Measurements from ENCODE around the gene TIGAR.

TIGAR gene, protein sequence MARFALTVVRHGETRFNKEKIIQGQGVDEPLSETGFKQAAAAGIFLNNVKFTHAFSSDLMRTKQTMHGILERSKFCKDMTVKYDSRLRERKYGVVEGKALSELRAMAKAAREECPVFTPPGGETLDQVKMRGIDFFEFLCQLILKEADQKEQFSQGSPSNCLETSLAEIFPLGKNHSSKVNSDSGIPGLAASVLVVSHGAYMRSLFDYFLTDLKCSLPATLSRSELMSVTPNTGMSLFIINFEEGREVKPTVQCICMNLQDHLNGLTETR

DNA sequence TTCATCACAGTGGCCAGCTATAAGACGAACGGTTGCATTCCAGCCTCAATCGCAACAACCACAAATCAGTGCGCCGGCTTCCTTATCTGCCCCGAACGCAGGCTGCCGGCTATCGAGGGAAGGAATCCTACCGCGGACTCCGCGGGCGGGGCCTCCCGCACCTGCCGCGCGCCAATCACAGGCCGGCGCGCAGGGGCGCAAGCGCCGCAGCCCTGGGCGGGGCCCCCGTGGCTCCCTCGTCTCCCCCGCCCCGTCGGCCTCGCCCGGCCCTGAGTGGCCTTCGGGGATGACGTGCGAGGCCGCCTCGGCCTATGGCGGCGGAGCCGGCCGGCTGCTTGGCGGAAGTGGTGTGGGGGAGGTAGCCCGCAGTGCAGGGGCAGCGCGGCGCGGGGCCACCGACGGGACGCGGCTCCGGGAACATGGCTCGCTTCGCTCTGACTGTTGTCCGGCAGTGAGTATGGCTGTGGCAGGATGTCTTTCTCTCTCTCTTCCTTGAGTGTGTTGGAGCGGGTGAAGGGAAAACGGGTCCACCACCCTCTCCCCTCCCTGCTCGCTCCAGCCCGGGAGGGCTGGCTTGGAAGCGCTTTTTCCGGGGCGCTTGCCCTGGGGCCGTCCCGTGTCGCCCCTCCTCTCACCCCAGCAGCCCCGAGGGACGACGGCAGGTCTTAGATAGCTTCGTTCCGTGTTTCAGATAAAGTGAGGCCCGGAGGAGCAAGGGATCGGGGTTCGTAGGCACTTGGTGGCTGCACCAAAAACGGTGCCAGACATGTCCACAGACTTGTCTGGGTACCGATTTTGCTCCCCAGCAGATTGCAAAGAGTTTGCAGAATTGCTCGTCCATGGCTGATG is at the start of gene TIGAR:
Gene TIGAR, plus strand, starts transcription at position 361 of the 849 bp plus-strand sequence. Its CDS starts 59 bp downstream, at position 420.
- peak; percentile 48 to 96 (median 90) for DNase-seq

- DNase-seq, result peak in 42 of 58 donors; percentile 39 to 85 (median 62)
These were observed 49.1 kb upstream of the TIGAR start for GRCh38 chr12:4271717-4272423.

GRCh38 chr12:4272424-4273272 is 48.4 kb upstream of the TIGAR start:
- peak in 15 of 58 donors; percentile 40 to 81 (median 54) for DNase-seq

DNA sequence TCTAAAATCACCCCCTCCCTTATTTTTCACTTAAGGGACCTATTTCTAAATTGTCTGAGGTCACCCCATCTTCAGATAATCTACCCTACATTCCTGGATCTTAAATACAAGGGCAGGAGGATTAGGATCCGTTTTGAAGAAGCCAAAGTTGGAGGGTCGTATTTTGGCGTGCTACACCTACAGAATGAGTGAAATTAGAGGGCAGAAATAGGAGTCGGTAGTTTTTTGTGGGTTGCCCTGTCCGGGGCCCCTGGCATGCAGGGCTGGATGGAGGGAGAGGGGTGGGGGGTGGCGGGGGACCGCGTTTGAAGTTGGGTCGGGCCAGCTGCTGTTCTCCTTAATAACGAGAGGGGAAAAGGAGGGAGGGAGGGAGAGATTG is 47.8 kb upstream of the TIGAR start:
- DNase-seq, result no peak

- peak in 54 of 58 donors; percentile 31 to 92 (median 78) for DNase-seq
These were observed 47.2 kb upstream of the TIGAR start, which contains the start of gene CCND2 for GRCh38 chr12:4273652-4274395. CCND2 (plus strand) TSS chr12:4273762; CDS start chr12:4274041, 279 bp downstream.

DNA sequence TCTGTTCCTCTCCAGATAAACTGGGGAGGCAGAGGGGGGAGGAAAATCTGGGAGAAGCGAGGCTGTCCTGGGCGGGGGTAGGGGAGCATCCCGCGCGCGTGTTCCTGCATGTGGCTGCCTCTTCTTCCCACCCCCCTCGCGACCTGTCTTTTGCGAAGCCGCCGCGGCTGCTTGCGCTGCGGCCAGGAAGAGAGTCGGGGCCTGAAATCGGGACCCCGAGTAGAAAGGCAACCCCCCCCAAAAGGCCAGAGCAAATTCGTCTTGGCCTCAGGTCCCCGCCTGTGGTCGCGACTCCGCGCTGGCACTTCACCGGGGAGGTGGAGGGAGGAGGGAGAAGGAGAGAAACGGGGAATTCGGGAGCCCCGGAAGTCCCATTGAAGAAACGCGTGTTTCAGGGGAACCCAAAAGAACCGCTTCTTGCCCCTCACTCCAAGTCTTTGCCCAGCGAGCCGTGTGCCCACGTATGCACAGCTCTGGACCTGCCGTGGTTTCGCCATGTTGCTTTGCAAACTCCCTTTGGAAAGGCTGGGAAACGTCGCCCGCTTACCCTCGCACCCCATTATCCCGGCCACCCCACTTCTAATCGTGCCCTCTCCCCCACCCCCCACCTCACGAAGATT is 46.5 kb upstream of the TIGAR start:
- peak in 1 of 58 donors; percentile 54 for DNase-seq

DNA sequence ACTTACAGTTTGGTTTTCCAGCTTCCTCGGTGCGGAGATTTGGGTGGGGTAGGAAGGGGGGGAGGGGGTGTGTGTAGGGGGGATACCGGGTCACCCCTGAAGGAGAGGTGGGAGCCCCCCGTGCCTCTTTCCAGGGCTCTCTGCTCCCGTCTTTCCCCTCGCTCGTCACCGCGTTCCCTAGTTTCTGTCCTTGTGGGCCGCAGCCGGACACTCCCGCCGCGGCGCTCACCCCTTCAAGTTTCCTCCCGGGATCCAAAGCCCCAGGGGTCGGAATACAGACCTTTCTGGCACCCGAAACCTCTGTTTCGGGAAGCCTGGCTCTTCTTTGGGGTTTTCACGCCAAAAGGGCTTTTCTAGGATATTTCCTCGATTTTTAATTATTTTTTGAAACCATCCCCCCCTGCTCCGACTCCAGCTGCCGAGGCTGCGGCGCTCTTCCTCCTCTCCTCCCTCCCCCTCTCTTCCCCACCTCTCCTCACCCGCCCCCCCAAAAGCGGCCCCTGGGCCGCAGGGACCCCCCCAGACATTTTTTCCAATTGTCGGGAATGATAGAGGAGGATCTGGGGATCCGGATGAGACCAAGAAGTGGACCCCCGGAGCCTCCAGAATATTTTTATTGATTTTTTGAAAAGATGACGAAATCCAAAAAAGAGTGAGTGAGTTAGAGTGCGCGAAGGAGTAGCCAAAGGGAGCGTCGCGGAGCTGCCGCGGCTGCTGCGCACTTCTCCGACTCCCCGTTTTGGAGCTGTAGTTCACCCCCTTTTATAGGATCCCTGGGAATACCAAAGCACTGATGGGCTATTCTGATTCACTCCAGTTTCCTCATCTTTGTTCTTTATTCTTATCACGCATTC is 45.8 kb upstream of the TIGAR start:
- DNase-seq, result no peak

DNA sequence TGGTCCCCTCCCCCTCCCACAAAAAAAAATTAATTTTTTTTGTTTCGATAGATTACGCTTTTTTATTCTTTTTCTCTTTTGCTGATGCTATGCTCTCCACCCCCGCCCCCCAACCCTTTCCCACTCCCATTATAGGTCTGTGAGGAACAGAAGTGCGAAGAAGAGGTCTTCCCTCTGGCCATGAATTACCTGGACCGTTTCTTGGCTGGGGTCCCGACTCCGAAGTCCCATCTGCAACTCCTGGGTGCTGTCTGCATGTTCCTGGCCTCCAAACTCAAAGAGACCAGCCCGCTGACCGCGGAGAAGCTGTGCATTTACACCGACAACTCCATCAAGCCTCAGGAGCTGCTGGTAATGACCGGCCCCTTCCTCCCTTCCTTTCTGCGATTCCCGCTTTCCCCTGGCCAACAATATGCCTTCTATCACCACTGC is 45.1 kb upstream of the TIGAR start:
- DNase-seq, result no peak

DNA sequence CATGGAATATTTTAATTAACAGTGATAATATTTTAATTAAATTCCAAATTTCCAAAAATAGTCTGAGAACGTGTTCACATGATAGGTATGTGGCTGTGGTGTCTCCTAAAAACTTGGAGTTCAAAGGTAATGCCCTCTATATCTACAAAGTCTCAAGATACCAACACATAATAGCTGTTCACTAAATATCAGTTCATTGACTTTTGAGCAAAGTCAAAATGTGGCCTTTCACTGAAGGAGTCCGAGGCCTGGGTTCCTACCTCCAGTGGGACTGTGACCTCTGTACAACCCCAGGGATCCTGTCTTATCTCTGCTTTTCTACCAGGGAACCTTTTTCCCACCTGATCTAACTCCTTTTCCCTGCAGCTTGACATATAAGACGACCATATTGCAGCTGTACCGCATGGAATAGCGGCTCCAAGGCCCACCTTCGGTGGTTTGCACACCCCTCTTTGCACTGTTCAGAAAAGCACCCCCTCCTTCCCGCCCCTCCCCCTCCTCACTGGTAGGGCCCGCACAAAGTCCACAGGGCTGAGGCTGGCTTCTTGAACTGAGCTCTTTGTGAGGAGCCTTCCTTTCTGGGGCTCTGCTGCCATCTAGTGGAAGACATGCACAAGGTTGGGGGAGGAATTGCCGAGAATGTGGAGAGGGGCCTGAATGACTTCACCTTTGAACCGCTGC is 44.3 kb upstream of the TIGAR start:
- peak in 53 of 58 donors; percentile 19 to 91 (median 73) for DNase-seq

DNA sequence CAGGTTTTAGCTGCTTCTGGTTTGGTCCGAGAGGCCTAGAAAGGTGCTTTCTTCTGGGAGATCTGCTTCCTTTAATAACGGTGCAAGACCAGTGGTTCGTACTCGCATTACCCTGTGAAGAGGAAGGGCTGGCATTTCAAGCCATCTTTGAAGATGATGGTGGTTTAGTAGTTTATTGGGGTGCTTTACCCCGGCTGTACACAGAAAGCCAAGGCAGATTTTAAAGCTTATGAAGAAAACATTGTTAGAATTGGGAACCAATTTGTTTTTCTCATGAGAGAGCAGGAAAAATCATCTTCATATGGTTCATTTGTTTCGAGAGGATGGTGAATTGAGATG is 43.8 kb upstream of the TIGAR start:
- DNase-seq, result no peak

GRCh38 chr12:4277857-4278256 is 43.2 kb upstream of the TIGAR start:
- no peak for DNase-seq

DNA sequence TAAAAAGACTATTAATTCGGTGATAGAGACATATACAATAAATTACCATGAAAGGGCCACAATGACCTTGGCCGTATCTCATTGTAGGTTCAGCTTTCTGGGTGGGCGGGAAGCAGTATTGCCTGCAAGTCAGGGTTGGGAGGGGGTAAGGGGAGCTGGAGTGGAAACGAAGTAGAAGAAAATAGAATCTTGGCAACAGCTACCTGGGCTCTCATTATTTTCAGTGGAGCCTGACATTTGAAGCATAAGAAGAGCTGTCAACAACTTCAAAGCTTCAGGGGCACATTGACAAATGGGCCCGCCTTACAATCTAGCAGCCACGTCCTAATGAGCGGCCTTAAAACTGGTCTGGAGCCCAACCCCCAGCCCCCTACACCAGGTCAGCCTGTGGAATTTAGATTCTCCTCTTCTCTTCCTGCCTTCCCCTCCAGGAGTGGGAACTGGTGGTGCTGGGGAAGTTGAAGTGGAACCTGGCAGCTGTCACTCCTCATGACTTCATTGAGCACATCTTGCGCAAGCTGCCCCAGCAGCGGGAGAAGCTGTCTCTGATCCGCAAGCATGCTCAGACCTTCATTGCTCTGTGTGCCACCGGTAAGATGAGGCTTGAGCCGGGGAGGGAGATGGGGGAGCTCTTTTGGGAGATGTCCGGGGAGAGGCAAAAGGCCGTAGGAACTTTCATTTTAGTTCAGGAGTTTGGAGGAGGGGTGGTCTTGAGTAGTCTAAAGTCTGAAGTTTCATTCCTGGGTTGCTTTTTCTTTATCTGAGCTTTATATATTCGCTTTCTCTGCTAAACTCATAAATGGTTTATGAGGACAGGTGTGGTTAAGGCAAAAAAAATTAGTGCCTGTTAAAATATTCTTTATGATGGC is 42.5 kb upstream of the TIGAR start:
- DNase-seq, result peak in 9 of 58 donors; percentile 28 to 57 (median 33)

DNA sequence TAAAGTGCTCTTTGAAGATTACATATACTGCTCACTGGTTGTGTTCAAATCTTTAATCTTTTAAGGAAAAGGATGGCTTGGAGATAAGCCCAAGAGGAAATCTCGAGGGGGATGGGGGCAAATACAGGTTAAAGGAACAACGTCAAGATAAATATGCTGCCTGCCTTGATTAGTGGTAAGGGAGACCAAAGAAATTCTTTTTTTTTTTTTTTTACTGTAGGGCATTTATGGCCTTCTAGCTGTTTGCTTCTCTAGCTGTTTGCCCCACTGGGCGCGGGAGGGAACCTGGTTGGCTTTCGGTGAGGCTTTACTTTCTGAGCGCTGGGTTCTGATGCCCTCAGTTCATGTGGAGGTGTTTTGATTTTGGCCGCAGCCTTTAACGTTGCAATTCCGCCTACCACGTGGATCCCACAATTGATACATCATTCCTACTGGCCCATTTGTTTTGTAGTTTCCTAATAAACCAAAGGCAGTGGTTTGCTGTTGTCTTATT is 41.8 kb upstream of the TIGAR start:
- no peak for DNase-seq

DNA sequence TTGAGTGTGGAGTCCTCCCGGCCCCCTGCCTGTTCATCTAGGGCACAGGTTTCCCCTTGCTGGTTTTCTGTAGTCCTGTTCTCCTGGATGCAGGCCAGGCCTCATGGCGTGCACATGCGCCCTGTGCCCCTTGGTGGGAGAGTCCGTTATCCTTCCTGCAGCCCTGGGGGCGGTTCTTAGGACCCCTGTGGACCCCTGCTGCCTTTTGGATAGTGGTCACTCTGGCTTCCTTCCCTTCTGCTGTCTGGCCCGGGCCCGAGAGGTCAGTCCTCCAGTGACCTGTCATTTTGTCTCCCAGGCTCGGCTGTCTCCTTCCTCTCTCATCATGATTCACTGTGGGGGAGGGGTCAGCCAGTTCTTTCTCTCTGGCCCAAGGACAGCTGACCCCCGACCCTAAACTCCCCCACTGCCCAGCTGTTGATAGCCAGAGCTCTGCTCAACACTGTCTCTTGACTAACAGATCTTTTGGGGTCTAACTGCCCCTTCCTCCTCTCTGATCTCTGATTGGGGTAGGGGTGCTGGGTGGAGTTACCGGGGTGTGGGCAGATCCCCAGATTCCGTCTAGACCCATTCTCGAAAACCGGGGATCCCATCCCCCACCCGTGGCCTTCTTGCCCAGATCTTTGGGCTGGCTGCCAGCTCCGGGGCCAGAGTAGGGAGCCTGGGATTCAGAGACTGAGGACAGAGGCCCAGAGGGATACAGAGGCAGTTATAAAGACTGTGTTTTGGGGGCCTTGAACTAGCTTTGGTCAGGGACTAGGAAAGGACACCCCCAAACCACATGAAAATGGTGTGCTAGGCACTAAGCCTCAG is 40.5 kb upstream of the TIGAR start:
- peak in 4 of 58 donors; percentile 9 to 53 (median 20) for DNase-seq

DNA sequence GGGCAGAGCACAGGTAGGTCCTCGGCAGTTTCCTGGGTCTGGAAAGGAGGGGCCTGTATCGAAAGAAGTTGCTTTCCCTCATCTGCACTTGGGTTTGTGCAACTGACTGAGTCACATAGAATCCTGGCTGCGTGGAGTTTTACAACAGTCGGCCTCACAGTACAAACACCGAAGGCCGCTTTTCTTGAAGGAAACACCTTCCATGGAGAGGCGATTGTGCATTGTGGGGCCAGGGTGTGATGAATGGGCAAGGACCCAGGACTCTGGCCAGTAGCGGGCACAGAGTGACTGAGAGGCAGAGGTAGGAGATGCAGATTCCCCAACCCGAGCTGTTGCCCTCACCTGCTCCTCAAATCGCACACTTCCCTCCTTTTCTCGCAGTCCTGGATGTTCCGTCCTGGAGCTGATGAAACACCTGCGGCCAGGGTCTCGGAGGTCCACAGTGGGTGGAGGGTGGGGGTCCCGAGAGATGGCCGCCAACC is 39.8 kb upstream of the TIGAR start:
- DNase-seq, result no peak

All from anterior cingulate cortex (tissue), 58 donors.